Keratinocyte (primary cell): ENCODE data around the gene LMOD1. TPM values are rescaled to one million over a fixed set of nuclear protein-coding genes. Genes with fewer than 3 reads are reported as not detected.

Experiments used
- DNase-seq: peaks from one replicate; pipeline ENCODE4 v3.0.0-alpha.2; 2011; ENCODE audit warnings: low read depth, missing footprints, low spot score
- FAIRE-seq: peaks from 2 replicates; lab custom pipeline; 2011; peaks lifted over from hg19 to GRCh38; lab: Jason Lieb, UNC
- H2AFZ ChIP-seq: 2 replicates; pipeline ENCODE4 v1.6.0; 2012; ENCODE audit warnings: low read length, control low read depth, inconsistent platforms; ENCODE audit not compliant: control insufficient read depth
- H3K27ac ChIP-seq: 2 replicates; pipeline ENCODE4 v1.5.1; 2011; ENCODE audit warnings: low read length; ENCODE audit not compliant: control insufficient read depth, insufficient read depth
- H3K27me3 ChIP-seq: 3 replicates; pipeline ENCODE4 v1.6.0; 2011; ENCODE audit warnings: low read length; ENCODE audit not compliant: control insufficient read depth, insufficient read depth; ENCODE audit errors: extremely low read depth
- H3K36me3 ChIP-seq, 2 experiments: 2 replicates in 1 of 2; 3 replicates in 1 of 2; pipeline ENCODE4 v1.5.1; 2011; ENCODE audit warnings: low read length in 2 of 2, mild to moderate bottlenecking in 1 of 2; ENCODE audit not compliant: control insufficient read depth in 2 of 2, insufficient read depth in 2 of 2; ENCODE audit errors: extremely low read depth in 1 of 2
- H3K4me1 ChIP-seq: 3 replicates; pipeline ENCODE4 v1.5.1; 2011; ENCODE audit warnings: low read length; ENCODE audit not compliant: control insufficient read depth, insufficient read depth; ENCODE audit errors: extremely low read depth
- H3K4me2 ChIP-seq: 3 replicates; pipeline ENCODE4 v1.6.0; 2011; ENCODE audit warnings: low read depth, low read length; ENCODE audit not compliant: control insufficient read depth, insufficient read depth; ENCODE audit errors: extremely low read depth
- H3K4me3 ChIP-seq, 3 experiments: fragments of 200-600 bp in 1 of 3; sonication (generic) in 1 of 3; 2 replicates in 2 of 3; 3 replicates in 1 of 3; pipeline ENCODE4 v1.5.1; 2011 to 2016; ENCODE audit warnings: low read length in 3 of 3, mild to moderate bottlenecking in 3 of 3, control low read depth in 2 of 3, inconsistent platforms in 1 of 3, low read depth in 1 of 3, mixed read lengths in 1 of 3, mixed run types in 1 of 3, moderate library complexity in 1 of 3; ENCODE audit not compliant: control insufficient read depth in 2 of 3, insufficient read depth in 2 of 3; ENCODE audit errors: extremely low read depth in 1 of 3
- H3K79me2 ChIP-seq: 2 replicates; pipeline ENCODE4 v1.6.0; 2012; ENCODE audit warnings: low read length; ENCODE audit not compliant: control insufficient read depth, insufficient read depth
- H3K9ac ChIP-seq: 3 replicates; pipeline ENCODE4 v1.6.0; 2011; ENCODE audit warnings: low read length; ENCODE audit not compliant: control insufficient read depth, insufficient read depth; ENCODE audit errors: extremely low read depth
- H3K9me1 ChIP-seq: 3 replicates; pipeline ENCODE4 v1.6.0; 2011; ENCODE audit warnings: low read length; ENCODE audit not compliant: control insufficient read depth, insufficient read depth; ENCODE audit errors: extremely low read depth
- H3K9me3 ChIP-seq: 2 replicates; pipeline ENCODE4 v1.5.1; 2012; ENCODE audit warnings: low read depth, low read length; ENCODE audit not compliant: control insufficient read depth
- H4K20me1 ChIP-seq: 3 replicates; pipeline ENCODE4 v1.6.0; 2011; ENCODE audit warnings: low read length; ENCODE audit not compliant: control insufficient read depth, insufficient read depth; ENCODE audit errors: extremely low read depth
- EZH2 ChIP-seq: IDR thresholded peaks from one replicate; pipeline ENCODE4 v1.6.1; 2012; ENCODE audit warnings: inconsistent platforms, mild to moderate bottlenecking, low read length, moderate library complexity
- dilution Hi-C: fragments of 300-500 bp; cut with MboI; formaldehyde crosslinking; loops from one replicate; pipeline ENCODE4 v1.7.0; 2020; ENCODE audit warnings: low sequenced_read_pairs; ENCODE audit not compliant: extremely low pct_ligation_motif_present
- polyA plus RNA-seq, 5 experiments: library from polyadenylated mRNA; depleted of rRNA in 3 of 5; stranded (reverse) in 3 of 5; stranded (forward) in 1 of 5; unstranded in 1 of 5; fragments of >200 nt; gene quantifications; 1 replicate in 1 of 5; 2 replicates in 3 of 5; 3 replicates in 1 of 5; pipeline versions ENCODE4 v1.2.1 to v1.2.3, GENCODE V29; 2011 to 2012; ENCODE audit warnings: missing spikeins in 2 of 5, low read depth in 1 of 5, low replicate concordance in 1 of 5
- TF ChIP-seq, protein P1 (sequence below), 3 experiments: IDR thresholded peaks in 1 of 3; conservative IDR thresholded peaks in 1 of 3; optimal IDR thresholded peaks in 1 of 3; 2 replicates in 2 of 3; 3 replicates in 1 of 3; pipeline versions ENCODE3 to v1.5.1; 2011; ENCODE audit warnings: low read length in 3 of 3, mild to moderate bottlenecking in 3 of 3, moderate library complexity in 2 of 3, control low read depth in 1 of 3, inconsistent platforms in 1 of 3; ENCODE audit not compliant: insufficient read depth in 2 of 3; ENCODE audit errors: extremely low read depth in 1 of 3

LMOD1 gene
- polyA plus RNA-seq, 1 donor (not counting 4 experiments of a cell fraction or from before 2014, with no cell fraction given): not detected

DNA sequence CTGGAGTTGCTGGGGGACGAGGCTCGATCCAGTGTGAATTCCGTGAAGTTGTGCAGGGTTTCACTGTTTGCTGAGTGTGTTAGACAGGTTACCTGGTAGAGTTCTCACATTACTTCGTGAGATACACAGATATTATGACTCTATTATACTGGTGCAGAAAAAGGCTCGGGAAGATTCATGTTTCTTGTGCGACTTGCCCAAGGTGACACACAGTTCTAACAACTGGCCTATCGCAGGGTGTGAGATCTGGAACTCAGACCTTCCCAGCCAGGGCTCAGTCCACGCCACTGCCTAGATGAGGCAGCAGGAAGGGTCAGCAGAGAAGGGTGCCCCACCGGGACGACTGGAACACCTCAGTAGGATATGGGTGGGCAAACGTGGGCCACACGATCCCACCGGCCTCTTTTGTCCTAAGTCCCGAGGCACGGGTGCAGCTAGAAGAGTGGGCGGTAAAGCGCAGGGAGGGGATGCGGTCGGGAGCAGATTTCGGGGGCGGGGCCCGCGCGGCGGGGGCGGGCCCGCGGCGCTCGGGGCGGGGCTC, 35.8 kb upstream of the LMOD1 start:
- peaks cover 33% of the 10 kb centered on the region for H3K4me1 ChIP-seq
- dilution Hi-C loops: no loop called here
- H3K27me3 ChIP-seq: no peaks in the 10 kb centered on the region
- no peaks in the 10 kb centered on the region for H3K9me3 ChIP-seq
- H3K9ac ChIP-seq: peak overlapping the region; percentile 80
- no peaks in the 10 kb centered on the region for H4K20me1 ChIP-seq
- H3K79me2 ChIP-seq: peaks cover 30% of the 10 kb centered on the region
- peak overlapping the region; percentile 64 for H2AFZ ChIP-seq
- FAIRE-seq: no peak
- H3K9me1 ChIP-seq: no peaks in the 10 kb centered on the region
- no peak overlapping the region for H3K27ac ChIP-seq
- H3K36me3 ChIP-seq: no peaks in the 10 kb centered on the region
- TF ChIP-seq, protein P1, sequence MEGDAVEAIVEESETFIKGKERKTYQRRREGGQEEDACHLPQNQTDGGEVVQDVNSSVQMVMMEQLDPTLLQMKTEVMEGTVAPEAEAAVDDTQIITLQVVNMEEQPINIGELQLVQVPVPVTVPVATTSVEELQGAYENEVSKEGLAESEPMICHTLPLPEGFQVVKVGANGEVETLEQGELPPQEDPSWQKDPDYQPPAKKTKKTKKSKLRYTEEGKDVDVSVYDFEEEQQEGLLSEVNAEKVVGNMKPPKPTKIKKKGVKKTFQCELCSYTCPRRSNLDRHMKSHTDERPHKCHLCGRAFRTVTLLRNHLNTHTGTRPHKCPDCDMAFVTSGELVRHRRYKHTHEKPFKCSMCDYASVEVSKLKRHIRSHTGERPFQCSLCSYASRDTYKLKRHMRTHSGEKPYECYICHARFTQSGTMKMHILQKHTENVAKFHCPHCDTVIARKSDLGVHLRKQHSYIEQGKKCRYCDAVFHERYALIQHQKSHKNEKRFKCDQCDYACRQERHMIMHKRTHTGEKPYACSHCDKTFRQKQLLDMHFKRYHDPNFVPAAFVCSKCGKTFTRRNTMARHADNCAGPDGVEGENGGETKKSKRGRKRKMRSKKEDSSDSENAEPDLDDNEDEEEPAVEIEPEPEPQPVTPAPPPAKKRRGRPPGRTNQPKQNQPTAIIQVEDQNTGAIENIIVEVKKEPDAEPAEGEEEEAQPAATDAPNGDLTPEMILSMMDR (optimal IDR thresholded peaks at IDR 0.05 in 1 of 3, IDR thresholded peaks at IDR 0.05 in 1 of 3, conservative IDR thresholded peaks at IDR 0.05 in 1 of 3; ENCODE audit: extremely low read depth in 1 of 3, insufficient read depth in 2 of 3, low read length in 3 of 3): no peak
- no peak for TF ChIP-seq EZH2
- no peak for DNase-seq
- peak overlapping the region; percentile 96 for H3K4me2 ChIP-seq
- H3K4me3 ChIP-seq: peak overlapping the region in 2 of 3 experiments; percentile 86 to 90

DNA sequence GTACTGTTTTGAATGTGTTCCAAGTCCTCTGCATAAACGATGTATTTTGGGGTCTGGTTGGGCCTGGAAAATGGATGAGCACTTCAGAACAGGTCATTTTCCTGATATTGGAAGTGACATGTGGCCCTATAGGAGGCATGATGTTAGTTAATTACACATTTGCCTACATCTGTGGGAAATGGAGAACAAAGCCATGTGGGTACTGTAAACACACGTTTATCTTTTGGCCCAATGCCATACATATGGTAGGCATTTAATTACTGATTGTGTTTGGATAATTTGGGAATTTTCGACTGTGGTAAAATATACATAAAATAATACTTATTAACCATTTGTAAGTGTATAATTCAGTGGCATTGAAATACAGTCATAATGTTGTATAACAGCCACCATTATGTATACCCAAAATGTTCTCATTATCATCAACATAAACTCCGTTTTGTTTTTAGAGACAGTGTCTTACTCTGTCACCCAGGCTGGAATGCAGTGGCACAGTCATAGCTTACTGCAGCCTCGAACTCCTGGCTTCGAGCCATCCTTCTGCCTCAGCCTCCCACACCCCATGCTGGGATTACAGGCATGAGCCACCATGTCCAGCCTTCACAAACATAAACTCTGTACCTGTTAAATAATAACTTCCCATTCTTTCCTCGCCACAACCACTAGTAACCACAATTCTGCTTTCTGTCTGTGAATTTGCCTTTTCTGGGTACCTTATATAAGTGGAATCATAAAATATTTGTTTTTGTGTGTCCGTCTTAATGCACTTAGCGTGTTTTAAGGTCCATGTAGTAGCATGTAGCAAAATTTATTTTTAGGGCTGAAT, 24.2 kb upstream of the LMOD1 start:
- Histone ChIP-seq H4K20me1 (no peaks in the 10 kb centered on the region), H3K36me3 (peaks cover 12 to 14% of the 10 kb centered on the region in 2 experiments), H3K9ac (no peak overlapping the region), H3K4me2 (no peak overlapping the region), H2AFZ (no peak overlapping the region), H3K27ac (no peak overlapping the region), H3K4me1 (peaks cover 4% of the 10 kb centered on the region), H3K79me2 (peaks cover 2% of the 10 kb centered on the region), H3K9me1 (no peaks in the 10 kb centered on the region), H3K27me3 (no peaks in the 10 kb centered on the region), H3K4me3 (no peak overlapping the region), H3K9me3 (no peaks in the 10 kb centered on the region)
- DNase-seq: no peak
- dilution Hi-C loops: no loop called here
- no peak for FAIRE-seq
- no peak for TF ChIP-seq EZH2
- TF ChIP-seq, protein P1 (optimal IDR thresholded peaks at IDR 0.05 in 1 of 3, IDR thresholded peaks at IDR 0.05 in 1 of 3, conservative IDR thresholded peaks at IDR 0.05 in 1 of 3; ENCODE audit: extremely low read depth in 1 of 3, insufficient read depth in 2 of 3, low read length in 3 of 3): no peak
